Activated CD8-positive, alpha-beta memory T cell treated with anti-CD3 and anti-CD28 coated beads, Interleukin-2, amount 50 U/mL, for 24 hours (primary cell): ENCODE results near the gene KTN1.

ENCODE experiments used
- DNase-seq: peaks from one replicate; pipeline ENCODE4 v3.0.0-alpha.2; 2020; ENCODE audit errors: extremely low read depth

KTN1 gene

GRCh38 chr14:55579724-55580469 is at the start of gene KTN1:
KTN1 (plus strand) TSS chr14:55580207; CDS start chr14:55612049, 31,842 bp downstream.
- peak; percentile 42 for DNase-seq

- DNase-seq = no peak
Measured at GRCh38 chr14:55530464-55530863, 49.5 kb upstream of the KTN1 start.

DNA sequence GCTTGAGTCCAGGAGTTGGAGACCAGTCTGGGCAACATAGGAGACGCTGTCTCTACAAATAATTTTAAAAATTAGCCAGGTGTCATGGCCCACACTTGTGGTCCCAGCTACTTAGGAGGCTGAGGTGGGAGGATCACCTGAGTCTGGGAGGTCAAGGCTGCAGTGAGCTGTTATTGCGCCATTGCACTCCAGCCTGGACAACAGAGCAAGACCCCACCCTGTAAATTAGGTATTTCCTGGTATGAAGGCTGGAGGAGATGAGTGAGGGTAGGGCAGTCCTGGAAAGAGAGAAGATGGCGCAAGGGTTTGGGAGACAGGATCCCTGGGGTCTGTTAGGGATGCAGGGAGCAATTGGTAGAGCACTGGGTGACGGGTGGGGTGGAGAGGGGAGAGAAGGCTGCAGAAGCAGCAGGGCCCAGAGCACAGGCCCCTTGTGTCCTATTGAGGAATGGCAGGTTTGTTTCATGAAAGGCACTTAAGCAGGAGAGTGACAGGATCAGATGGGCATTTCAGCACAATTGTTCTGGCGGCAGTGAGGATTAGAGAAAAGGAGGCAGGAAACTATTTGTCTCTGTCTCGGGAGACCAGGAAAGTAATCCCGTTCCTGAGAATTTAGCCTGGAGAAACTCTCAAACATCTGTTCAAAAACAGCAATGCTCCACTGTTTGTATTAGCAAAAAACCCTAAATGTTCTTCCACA is 47.2 kb upstream of the KTN1 start:
- DNase-seq = no peak

DNA sequence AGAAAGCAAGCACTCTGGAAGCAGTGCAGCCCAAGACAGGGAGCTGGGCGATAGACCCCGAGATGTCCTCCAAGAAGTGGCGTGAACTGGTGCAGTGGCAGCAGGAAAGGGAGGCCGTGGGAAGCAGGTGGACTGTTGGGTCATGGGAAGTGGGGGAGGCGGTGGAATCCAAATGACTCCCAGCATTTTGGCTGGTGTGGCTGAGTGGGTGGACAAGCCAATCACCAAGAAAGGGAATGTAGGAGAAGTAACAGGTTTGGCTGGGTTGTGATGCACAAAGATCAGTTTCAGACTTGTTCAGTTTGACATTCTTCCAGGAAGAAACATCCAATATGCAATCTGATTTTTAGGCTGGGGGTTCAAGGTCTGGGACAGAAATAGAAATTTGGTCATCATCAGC is 46.0 kb upstream of the KTN1 start:
- no peak for DNase-seq

- no peak for DNase-seq
Measured at GRCh38 chr14:55535516-55536203, 44.3 kb upstream of the KTN1 start.

- no peak for DNase-seq
Measured at GRCh38 chr14:55536204-55536708, 43.8 kb upstream of the KTN1 start.

- DNase-seq = no peak
Measured at GRCh38 chr14:55537782-55538181, 42.2 kb upstream of the KTN1 start.

GRCh38 chr14:55539975-55540374 is 40.0 kb upstream of the KTN1 start:
- DNase-seq = no peak

DNA sequence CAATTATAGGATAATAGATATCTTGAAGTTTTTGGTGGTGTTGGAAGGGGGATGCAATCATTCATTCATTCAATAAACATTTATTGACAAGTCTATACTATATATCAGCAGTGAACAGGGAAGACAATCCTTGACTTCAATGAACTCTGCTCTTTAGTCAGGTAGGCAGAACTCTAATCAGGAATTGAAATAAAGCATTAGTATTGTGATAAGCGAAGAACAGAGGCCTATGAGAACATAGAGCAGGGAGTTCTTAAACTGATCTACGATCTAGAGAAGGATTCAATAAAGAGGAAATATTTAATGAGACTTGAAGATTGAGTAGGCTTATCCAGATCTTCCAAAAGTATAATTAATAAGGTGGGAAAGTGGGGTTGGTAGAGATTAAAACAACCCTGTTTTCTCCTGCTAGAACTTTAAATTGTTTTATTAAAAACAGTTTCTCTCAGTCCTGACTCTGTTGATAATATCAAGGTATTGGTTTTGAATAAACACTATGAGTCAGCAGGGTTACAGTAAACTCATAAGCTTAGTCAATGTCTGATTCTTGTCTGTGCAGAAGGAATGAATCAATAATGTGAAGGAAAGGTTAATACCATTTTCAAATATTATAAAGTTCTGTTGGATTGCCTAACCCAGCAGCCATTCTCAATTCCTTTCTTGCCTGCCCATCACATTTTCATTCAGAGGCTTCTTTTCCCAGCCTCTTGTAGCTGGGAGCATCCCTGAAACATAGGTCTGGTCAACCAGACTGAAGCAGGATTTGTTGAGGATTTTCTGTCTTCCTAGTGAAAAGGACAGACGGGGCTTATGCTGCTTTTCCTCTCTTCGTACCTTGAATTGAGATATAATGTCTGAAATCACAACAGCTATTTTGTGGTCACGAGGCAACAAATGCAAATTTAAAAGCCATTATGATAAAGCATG is 38.9 kb upstream of the KTN1 start:
- DNase-seq = no peak

DNA sequence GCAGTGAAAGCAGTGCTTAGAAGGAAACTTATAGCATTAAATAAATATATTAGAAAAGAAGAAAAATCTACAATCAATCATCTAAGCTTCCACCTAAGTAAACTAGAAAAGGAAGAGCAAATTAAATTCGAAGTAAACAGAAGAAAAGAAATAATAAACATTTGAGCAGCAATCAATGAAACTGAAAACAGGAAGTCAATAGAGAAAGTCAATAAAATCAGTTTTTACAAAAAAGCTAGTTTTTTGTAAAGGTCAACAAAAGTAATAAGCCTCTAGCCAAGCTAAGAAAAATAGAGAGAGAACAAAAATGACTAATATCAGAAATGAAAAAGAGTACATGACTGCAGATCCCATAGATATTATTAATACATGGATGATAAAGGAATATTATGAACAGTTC is 34.2 kb upstream of the KTN1 start:
- no peak for DNase-seq

DNA sequence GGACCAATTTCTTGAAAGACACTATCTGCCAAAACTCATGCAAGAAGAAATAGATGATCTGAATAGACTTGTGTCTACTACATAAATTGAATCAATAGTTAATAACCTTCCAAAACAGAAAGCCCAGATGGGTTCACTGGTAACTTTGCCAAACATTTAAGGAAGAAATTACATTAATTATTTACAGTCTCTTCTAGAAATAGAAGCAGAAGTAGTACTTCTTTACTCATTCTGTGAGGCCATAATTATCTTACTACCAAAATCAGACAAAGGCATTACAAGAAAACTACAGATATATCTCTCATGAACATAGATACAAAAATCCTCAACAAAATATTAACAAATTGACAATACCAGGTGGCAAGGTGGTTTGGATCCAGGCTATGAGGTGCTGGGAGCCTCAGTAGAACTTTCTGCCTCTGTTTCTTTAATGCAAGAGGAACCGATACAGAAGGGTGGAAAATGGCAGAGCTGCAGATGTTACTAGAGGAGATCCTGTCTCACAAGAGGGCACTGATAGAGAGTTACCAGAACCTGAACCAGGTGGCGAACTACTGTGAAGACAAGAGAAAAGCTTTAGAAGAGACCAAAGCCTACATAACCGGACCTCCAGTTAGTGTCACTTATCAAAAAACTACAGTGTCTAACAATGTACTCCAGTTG is 33.7 kb upstream of the KTN1 start:
- DNase-seq = no peak

- DNase-seq = no peak
Measured at GRCh38 chr14:55547650-55548315, 32.2 kb upstream of the KTN1 start.

- DNase-seq = no peak
Measured at GRCh38 chr14:55553791-55554190, 26.2 kb upstream of the KTN1 start.

DNA sequence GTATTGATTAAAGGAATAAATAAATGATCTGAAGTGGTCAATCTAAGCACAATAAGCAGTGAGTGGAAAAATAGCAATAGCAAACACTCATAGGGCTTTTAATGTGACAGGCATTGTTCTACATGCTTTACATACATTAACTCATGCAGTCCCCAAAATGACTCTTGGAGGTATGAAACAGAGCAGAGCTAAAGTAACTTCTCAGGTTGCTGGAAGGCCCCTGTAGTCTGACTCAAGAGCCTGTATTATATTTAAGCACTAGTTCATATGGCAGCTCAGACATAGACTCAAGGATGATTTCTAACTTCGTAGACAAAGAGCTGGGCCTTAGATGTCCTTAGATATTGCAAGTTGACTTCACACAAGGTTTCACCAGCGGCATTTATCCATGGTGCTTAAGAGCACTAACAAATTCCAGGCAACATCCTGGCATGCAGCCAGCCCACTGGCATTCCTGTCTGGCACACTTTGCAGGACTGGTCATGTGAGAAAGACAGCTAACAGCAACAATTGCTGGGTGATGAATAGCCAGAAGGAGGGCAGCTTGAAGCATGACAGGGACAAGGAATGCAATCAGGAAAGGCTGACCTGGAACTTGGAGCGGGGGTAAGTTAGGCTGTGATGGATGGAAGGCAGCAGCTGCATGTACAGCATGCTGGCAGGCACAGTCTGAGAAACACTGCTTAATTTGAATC is 22.9 kb upstream of the KTN1 start:
- no peak for DNase-seq

GRCh38 chr14:55562135-55562534 is 17.9 kb upstream of the KTN1 start:
- DNase-seq = no peak

GRCh38 chr14:55568618-55569017 is 11.4 kb upstream of the KTN1 start:
- no peak for DNase-seq

DNA sequence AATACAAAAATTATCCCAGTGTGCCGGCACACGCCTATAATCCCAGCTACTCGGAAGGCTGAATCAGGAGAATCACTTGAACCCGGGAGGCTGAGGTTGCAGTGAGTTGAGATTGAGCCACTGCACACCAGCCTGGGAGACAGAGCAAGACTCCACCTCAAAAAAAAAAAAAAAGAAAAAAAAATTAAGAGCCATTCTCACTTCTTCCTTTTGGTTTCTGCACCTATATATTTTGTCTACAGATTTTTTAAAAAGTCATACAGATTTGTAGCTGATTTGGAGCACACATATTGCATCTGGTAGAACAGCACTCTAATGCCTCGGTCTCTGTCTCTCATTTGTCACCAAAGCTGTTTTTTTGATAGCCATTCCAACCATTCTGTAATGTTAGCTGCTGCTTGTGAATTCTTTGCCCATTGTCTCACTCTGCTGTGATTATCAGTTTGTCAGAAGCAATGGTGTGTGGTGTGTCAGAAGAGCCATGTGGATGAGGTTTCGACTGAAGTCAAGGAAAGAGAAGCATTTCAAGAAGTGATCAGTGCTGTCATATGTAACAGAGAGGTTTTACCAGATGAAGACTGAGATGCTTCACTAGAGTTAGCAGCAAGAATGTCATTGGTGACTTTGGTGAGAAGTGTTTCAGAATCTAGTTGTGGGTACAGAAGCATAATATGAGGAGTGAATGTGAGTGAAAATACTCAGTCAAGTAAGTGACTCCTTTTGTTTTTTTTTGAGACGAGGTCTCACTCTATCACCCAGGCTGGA is 8.7 kb upstream of the KTN1 start:
- no peak for DNase-seq

DNA sequence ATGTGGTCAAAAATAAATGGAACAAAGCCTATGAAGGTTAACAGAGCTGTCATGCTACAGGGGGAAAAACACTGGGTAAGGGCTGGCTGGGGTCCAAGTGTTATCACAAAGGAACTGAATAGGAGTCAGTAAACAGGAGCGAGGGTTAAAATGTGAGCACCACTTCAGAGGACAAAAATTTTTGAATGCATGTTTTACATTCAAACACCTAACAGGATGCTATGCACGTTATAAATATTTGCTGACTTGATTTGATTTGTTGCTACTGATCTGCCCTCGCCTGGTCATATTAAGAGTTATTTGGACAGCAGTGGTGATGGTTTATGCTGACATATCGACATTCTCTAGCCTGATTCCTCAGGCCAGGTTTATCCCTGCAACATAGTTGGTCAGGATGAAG is 7.4 kb upstream of the KTN1 start:
- DNase-seq = no peak

DNA sequence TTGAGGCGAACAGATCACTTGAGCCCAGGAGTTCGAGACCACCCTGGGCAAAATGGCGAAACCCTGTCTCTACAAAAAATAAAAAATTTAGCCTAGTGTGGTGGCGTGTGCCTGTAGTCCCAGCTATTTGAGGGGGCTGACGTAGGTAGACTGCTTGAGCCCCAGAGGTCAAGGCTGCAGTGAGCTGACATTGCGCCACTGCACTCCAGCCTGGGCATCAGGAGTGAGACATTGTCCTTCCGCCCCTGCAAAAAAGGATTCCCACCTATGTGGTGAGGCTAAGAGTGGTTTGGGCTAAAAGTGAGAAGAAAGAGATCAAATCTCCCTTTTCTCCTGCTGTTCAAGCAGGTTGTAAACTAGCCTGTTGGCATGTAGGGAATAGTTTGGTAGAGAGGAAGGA is 5.0 kb upstream of the KTN1 start:
- no peak for DNase-seq
